Measurements from ENCODE around the gene ATCAY.

ATCAY gene

GRCh38 chr19:3839941-3840340 is 40.5 kb upstream of the ATCAY start:
- Histone ChIP-seq H3K27ac (ENCODE audit: low read depth, low read length) (no peak overlapping the region), H3K4me1 (ENCODE audit: control insufficient read depth, insufficient read depth, low read length, unreplicated experiment) (no peaks in the 10 kb centered on the region), H3K4me3 (ENCODE audit: low read depth, low read length) (no peak overlapping the region), H3K36me3 (ENCODE audit: insufficient read depth, low read length) (no peaks in the 10 kb centered on the region), H3K79me2 (ENCODE audit: control insufficient read depth, insufficient read depth, low read length, unreplicated experiment) (no peaks in the 10 kb centered on the region), H3K27me3 (ENCODE audit: insufficient read depth, low read length) (no peaks in the 10 kb centered on the region), H2AFZ (ENCODE audit: low read length, unreplicated experiment) (no peak overlapping the region)

DNA sequence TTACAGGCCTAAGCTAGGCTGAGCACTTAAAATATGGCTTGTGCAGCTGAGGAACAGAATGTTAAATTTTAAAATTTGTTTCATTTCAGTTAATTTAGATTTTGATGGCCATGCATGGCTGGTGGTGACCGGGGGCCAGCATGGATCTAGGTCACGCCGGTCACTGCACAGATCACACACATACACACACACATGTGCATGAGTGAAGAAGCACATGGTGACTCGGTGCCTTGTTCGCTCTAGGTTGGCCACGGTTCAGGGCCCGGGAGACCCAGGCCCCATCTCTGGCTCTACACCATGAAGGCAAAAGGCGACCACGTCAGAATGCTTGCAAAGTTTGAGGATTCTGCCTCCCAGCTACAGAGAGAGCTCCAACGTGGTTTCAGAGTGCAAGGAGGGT is 39.7 kb upstream of the ATCAY start:
- H3K4me3 ChIP-seq (ENCODE audit: low read depth, low read length): no peak overlapping the region
- H3K79me2 ChIP-seq (ENCODE audit: control insufficient read depth, insufficient read depth, low read length, unreplicated experiment): no peaks in the 10 kb centered on the region
- no peak overlapping the region for H3K27ac ChIP-seq (ENCODE audit: low read depth, low read length)
- H3K27me3 ChIP-seq (ENCODE audit: insufficient read depth, low read length): no peaks in the 10 kb centered on the region
- no peaks in the 10 kb centered on the region for H3K4me1 ChIP-seq (ENCODE audit: control insufficient read depth, insufficient read depth, low read length, unreplicated experiment)
- no peak overlapping the region for H2AFZ ChIP-seq (ENCODE audit: low read length, unreplicated experiment)
- no peaks in the 10 kb centered on the region for H3K36me3 ChIP-seq (ENCODE audit: insufficient read depth, low read length)

DNA sequence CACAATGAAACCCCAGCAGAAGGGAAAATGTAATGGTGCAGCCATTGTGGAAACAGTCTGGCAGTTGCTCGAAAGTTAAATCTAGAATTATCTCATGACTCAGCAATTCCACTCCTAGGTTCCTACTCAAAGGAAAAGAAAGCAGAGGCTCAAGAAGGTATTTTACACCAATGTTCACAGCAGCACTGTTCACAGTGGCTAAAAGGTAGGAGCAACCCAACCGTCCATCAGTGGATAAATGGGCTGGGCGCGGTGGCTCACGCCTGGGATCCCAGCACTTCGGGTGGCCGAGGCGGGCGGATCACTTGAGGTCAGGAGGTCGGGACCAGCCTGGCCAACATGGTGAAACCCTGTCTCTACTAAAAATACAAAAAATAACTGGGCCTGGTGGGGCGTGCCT is 37.5 kb upstream of the ATCAY start:
- Histone ChIP-seq H3K79me2 (ENCODE audit: control insufficient read depth, insufficient read depth, low read length, unreplicated experiment) (no peaks in the 10 kb centered on the region), H3K4me1 (ENCODE audit: control insufficient read depth, insufficient read depth, low read length, unreplicated experiment) (no peaks in the 10 kb centered on the region), H3K27me3 (ENCODE audit: insufficient read depth, low read length) (no peaks in the 10 kb centered on the region), H3K27ac (ENCODE audit: low read depth, low read length) (no peak overlapping the region), H3K4me3 (ENCODE audit: low read depth, low read length) (no peak overlapping the region), H2AFZ (ENCODE audit: low read length, unreplicated experiment) (no peak overlapping the region), H3K36me3 (ENCODE audit: insufficient read depth, low read length) (no peaks in the 10 kb centered on the region)

DNA sequence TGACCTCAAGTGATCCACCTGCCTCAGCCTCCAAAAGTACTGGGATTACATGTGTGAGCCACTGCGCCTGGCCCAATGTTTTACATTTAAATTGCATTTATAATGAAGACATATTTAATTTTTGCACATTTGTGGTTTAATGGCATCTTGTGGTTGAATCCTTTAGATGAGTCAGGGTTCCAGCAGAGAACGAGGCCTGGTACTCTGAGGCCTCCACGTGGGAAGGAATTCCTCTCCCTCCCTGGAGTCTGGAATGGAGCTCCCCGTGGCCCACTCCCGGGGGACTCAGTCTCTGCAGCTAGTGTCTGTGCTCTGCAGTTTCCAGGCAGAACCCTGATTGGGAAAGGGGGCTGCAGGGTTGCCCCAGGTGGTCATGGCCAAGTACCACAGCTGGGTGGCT is 35.9 kb upstream of the ATCAY start:
- H3K27ac ChIP-seq (ENCODE audit: low read depth, low read length): no peak overlapping the region
- H2AFZ ChIP-seq (ENCODE audit: low read length, unreplicated experiment): no peak overlapping the region
- H3K4me1 ChIP-seq (ENCODE audit: control insufficient read depth, insufficient read depth, low read length, unreplicated experiment): no peaks in the 10 kb centered on the region
- H3K79me2 ChIP-seq (ENCODE audit: control insufficient read depth, insufficient read depth, low read length, unreplicated experiment): no peaks in the 10 kb centered on the region
- H3K27me3 ChIP-seq (ENCODE audit: insufficient read depth, low read length): no peaks in the 10 kb centered on the region
- H3K36me3 ChIP-seq (ENCODE audit: insufficient read depth, low read length): no peaks in the 10 kb centered on the region
- H3K4me3 ChIP-seq (ENCODE audit: low read depth, low read length): no peak overlapping the region

DNA sequence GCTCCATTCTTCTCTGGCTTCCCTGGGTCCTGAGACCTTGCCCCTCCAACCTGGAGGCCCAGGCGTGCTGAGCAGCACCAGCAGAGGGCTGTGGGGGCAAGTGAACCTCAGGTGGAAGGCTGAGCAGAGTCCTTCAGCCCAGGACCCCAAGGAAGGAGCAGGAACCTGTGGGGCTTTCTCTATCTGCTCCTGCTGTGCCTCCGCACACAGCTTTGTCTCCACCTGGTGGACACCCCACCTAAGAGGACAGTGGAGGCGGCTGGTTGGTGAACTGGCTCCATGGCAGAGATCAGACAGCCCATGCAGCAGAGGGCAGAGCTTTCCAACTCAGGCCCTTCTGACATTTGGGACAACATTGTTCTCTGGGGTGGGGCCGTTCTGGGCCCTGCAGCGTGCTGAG is 31.4 kb upstream of the ATCAY start:
- H3K4me3 ChIP-seq (ENCODE audit: low read depth, low read length): no peak overlapping the region
- H3K4me1 ChIP-seq (ENCODE audit: control insufficient read depth, insufficient read depth, low read length, unreplicated experiment): peaks cover 2% of the 10 kb centered on the region
- no peaks in the 10 kb centered on the region for H3K27me3 ChIP-seq (ENCODE audit: insufficient read depth, low read length)
- H3K79me2 ChIP-seq (ENCODE audit: control insufficient read depth, insufficient read depth, low read length, unreplicated experiment): no peaks in the 10 kb centered on the region
- H3K36me3 ChIP-seq (ENCODE audit: insufficient read depth, low read length): peaks cover 9% of the 10 kb centered on the region; the same call in 1 of the 2 replicates
- H3K27ac ChIP-seq (ENCODE audit: low read depth, low read length): no peak overlapping the region
- no peak overlapping the region for H2AFZ ChIP-seq (ENCODE audit: low read length, unreplicated experiment)

DNA sequence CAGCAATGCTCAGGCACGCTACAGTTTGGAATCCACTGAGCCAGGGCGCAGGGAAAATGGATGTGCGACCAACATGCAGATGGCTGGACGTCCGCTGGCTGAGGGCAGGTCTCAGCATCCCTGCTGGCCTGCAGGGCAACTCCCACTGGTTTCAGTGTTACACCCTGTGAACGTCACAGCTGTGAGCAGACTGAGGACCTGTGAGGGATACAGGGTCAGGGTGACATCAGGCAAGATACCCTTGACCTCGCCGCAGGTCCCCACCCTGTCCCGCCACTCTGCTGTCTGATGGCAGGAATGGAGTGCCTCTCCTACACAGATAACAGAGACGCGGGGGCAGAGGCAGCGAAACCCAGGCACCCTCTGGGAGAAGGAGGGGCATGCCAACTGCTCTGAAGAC is 30.7 kb upstream of the ATCAY start:
- no peak overlapping the region for H3K4me3 ChIP-seq (ENCODE audit: low read depth, low read length)
- H3K27ac ChIP-seq (ENCODE audit: low read depth, low read length): no peak overlapping the region
- no peaks in the 10 kb centered on the region for H3K27me3 ChIP-seq (ENCODE audit: insufficient read depth, low read length)
- H3K36me3 ChIP-seq (ENCODE audit: insufficient read depth, low read length): peaks cover 9% of the 10 kb centered on the region; the same call in 1 of the 2 replicates
- peaks cover 2% of the 10 kb centered on the region for H3K4me1 ChIP-seq (ENCODE audit: control insufficient read depth, insufficient read depth, low read length, unreplicated experiment)
- no peak overlapping the region for H2AFZ ChIP-seq (ENCODE audit: low read length, unreplicated experiment)
- H3K79me2 ChIP-seq (ENCODE audit: control insufficient read depth, insufficient read depth, low read length, unreplicated experiment): no peaks in the 10 kb centered on the region

GRCh38 chr19:3850320-3850972 is 30.0 kb upstream of the ATCAY start:
- no peaks in the 10 kb centered on the region for H3K27me3 ChIP-seq (ENCODE audit: insufficient read depth, low read length)
- H3K4me1 ChIP-seq (ENCODE audit: control insufficient read depth, insufficient read depth, low read length, unreplicated experiment): peaks cover 2% of the 10 kb centered on the region
- H3K36me3 ChIP-seq (ENCODE audit: insufficient read depth, low read length): peaks cover 9% of the 10 kb centered on the region; the same call in 1 of the 2 replicates
- no peak overlapping the region for H2AFZ ChIP-seq (ENCODE audit: low read length, unreplicated experiment)
- no peak overlapping the region for H3K27ac ChIP-seq (ENCODE audit: low read depth, low read length)
- H3K79me2 ChIP-seq (ENCODE audit: control insufficient read depth, insufficient read depth, low read length, unreplicated experiment): no peaks in the 10 kb centered on the region
- no peak overlapping the region for H3K4me3 ChIP-seq (ENCODE audit: low read depth, low read length)

GRCh38 chr19:3851254-3852176 is 29.0 kb upstream of the ATCAY start:
- H2AFZ ChIP-seq (ENCODE audit: low read length, unreplicated experiment): no peak overlapping the region
- H3K79me2 ChIP-seq (ENCODE audit: control insufficient read depth, insufficient read depth, low read length, unreplicated experiment): no peaks in the 10 kb centered on the region
- H3K27me3 ChIP-seq (ENCODE audit: insufficient read depth, low read length): no peaks in the 10 kb centered on the region
- H3K36me3 ChIP-seq (ENCODE audit: insufficient read depth, low read length): peaks cover 9% of the 10 kb centered on the region; the same call in 1 of the 2 replicates
- no peak overlapping the region for H3K4me3 ChIP-seq (ENCODE audit: low read depth, low read length)
- peaks cover 2% of the 10 kb centered on the region for H3K4me1 ChIP-seq (ENCODE audit: control insufficient read depth, insufficient read depth, low read length, unreplicated experiment)
- no peak overlapping the region for H3K27ac ChIP-seq (ENCODE audit: low read depth, low read length)

DNA sequence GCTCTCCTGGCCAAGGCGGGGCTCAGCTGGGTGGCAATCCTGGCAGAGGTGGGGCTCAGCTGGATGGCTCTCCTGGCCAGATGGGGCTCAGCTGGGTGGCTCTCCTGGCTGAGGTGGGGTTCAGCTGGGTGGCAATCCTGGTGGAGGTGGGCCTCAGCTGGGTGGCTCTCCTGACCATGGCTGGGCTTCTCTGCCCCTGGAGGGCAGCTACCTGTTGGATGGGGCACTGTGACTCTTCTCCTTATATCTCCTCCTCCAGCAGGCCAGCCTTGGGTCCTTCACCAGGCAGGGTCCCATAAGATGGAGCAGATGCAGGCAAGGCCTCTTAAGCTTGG is 28.3 kb upstream of the ATCAY start:
- Histone ChIP-seq H3K27me3 (ENCODE audit: insufficient read depth, low read length) (no peaks in the 10 kb centered on the region), H3K27ac (ENCODE audit: low read depth, low read length) (no peak overlapping the region), H2AFZ (ENCODE audit: low read length, unreplicated experiment) (no peak overlapping the region), H3K4me1 (ENCODE audit: control insufficient read depth, insufficient read depth, low read length, unreplicated experiment) (peaks cover 2% of the 10 kb centered on the region), H3K4me3 (ENCODE audit: low read depth, low read length) (no peak overlapping the region), H3K36me3 (ENCODE audit: insufficient read depth, low read length) (peaks cover 9% of the 10 kb centered on the region; the same call in 1 of the 2 replicates), H3K79me2 (ENCODE audit: control insufficient read depth, insufficient read depth, low read length, unreplicated experiment) (no peaks in the 10 kb centered on the region)

DNA sequence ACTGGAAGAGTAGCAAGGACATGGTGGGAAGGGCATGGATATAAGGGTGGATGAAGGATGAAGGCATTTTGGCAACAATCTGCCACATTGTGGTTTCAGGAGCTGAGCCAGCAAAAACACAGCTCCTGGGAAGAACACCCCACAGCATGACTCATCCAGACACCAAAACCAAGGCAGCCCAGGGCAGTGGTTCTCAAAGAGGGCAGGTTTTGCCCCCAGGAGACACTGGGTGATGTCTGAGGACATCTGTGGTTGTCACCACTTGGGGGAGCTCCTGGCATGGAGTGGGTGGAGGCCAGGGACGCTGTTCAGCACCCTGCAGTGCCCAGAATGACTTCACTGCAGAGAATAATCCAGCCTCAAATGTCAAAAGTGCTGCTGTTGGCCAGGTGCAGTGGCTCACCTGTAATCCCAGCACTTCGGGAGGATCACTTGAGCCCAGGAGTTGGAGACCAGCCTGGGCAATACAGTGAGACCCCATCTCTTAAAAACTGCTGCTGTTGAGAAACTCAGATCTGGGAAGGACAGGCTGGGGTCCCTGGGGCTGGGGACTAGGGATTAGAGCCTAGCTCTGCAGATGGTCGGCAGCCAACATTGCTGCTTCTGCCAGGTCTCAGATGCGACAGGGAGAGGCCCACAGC is 27.8 kb upstream of the ATCAY start:
- no peak overlapping the region for H3K4me3 ChIP-seq (ENCODE audit: low read depth, low read length)
- H3K79me2 ChIP-seq (ENCODE audit: control insufficient read depth, insufficient read depth, low read length, unreplicated experiment): no peaks in the 10 kb centered on the region
- H3K27ac ChIP-seq (ENCODE audit: low read depth, low read length): no peak overlapping the region
- no peak overlapping the region for H2AFZ ChIP-seq (ENCODE audit: low read length, unreplicated experiment)
- H3K36me3 ChIP-seq (ENCODE audit: insufficient read depth, low read length): peaks cover 9% of the 10 kb centered on the region; the same call in 1 of the 2 replicates
- peaks cover 2% of the 10 kb centered on the region for H3K4me1 ChIP-seq (ENCODE audit: control insufficient read depth, insufficient read depth, low read length, unreplicated experiment)
- H3K27me3 ChIP-seq (ENCODE audit: insufficient read depth, low read length): no peaks in the 10 kb centered on the region

Data from ACC112 (cell line).